ENCODE data around the gene SLC12A6. TPM values are rescaled to one million over a fixed set of nuclear protein-coding genes. Genes with fewer than 3 reads are reported as not detected.
"Not testable (repeated sequence)": the region's sequence is repeated elsewhere in the genome, so short reads cannot be mapped to it uniquely, and the experiment has no call there.

SLC12A6 gene
- polyA plus RNA-seq, 1 donor: 22.9 TPM

DNA sequence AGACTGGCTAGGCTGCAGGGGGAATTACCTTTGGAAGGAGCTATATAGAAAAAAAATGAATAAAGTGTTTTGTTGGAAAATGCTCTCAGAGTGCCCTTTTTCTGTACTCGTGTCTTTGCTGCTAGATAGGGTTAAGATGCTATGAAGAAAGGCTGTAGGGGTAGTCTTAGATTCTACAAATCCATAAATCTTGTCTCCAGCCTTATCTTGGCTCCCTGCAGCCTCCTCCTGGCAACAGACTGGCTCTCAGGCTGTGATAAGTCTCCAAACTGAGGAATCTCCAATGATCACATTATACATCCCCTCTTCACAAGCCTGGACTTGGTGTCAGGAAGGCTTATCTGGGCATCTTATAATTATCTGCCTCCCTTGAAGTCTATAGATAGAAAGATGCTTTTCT lies 20.1 kb upstream of the SLC12A6 start:
- DNase-seq: no peak

DNA sequence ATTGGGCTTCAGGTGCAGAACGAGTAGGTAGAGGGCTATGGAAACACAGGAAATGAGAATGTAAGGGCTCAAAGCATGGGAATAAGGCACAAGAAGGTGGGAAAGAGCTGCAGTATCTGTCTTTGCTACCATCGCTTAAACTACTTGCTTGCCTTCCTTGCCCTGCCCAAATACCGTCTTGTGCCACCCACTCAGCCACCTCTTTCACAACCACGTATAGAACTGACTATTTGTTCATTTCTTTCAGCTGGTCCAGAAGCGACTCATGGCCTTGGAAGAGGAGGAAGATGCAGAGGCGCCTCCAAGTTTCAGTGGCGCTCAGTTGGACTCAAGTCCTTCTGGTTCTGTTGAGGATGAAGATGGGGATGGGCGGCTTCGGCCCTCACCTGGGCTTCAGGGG lies 17.7 kb upstream of the SLC12A6 start:
- DNase-seq: no peak

DNA sequence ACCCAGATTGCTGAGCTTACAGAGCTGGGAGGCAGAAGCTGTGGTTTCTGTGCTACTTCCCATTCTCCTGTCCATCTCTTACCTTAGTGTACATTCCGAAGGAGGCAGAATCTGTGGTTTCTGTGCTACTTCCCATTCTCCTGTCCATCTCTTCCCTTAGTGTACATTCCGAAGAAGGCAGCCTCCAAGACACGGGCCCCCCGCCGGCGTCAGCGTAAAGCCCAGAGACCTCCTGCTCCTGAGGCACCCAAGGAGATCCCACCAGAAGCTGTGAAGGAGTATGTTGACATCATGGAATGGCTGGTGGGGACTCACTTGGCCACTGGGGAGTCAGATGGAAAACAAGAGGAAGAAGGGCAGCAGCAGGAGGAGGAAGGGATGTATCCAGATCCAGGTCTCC lies 16.7 kb upstream of the SLC12A6 start:
- DNase-seq: no peak

DNA sequence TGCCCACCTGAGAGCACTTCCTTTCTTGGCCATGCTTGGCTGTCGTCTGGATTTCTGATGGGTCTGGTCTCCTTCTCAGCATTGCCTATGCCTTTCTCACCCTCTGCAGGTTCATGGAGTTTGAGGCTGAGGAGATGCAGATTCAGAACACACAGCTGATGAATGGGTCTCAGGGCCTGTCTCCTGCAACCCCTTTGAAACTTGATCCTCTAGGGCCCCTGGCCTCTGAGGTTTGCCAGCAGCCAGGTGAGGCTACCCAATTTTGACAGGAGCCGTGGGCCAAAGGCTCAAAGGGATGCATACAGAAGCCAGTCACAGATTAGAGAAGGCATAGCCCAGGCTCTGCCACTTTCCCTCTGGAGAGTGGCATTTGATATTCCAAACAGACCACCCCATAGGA lies 16.0 kb upstream of the SLC12A6 start:
- DNase-seq: no peak

DNA sequence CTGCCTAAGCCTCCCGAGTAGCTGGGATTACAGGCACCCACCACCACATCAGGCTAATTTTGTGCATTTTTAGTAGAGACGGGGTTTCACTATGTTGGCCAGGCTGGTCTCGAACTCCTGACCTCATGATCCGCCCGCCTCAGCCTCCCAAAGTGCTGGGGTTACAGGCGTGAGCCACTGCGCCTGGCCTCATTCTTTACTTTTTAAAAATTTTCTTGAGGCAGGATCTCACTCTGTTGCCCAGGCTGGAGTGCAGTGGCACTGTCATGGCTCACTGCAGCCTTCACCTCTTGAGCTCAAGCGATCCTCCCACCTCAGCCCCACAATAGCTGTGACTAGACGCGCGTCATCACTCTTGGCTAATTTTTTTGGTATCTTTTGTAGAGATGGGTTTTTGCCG lies 15.4 kb upstream of the SLC12A6 start:
- not testable (repeated sequence) for DNase-seq

DNA sequence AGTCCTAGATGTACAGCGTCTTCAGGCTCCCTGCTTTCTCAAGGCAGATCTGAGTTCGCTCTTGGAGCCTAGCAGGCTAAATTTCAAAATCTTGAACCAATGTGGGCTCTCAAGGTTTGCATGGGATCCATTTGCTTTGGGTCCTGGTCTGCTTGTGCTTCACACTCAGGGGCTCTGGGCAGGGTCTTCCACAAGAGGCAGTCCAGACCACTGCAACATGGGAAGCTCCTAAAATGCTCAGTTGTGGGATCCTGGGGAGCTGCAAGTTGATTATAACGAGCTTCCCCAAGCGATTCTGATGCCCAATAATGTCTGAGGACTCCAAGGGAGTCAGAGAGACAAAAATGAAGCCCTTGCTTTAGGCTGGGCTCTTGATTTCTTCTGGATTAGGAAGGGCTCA lies 12.2 kb upstream of the SLC12A6 start:
- DNase-seq: no peak

DNA sequence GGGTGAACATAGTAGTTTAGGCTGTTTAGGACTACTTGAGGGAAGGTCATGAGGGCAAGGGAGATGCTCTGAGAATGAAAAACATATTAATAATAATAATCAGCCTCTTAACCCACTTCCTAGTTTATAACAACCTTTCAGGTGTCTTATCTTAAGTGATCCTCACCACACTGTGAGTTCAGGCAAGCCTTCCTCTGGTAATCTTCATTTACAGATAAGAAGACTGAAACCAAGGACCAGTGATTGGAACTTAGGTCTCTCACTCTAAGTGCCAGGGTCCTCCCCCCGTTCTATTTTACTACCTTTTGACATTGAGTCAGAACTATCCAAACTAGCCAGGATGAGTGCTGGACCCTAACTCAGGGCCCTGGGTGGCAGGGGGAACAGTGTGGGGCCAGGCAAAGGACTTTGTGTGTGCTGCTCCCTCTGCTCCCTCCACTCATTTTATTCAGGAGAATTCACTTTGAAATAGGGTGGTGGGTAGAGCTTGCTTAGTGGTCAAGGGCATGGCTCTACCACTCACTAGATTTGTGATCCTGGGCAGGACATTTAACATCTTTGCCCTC lies 11.2 kb upstream of the SLC12A6 start:
- no peak for DNase-seq

DNA sequence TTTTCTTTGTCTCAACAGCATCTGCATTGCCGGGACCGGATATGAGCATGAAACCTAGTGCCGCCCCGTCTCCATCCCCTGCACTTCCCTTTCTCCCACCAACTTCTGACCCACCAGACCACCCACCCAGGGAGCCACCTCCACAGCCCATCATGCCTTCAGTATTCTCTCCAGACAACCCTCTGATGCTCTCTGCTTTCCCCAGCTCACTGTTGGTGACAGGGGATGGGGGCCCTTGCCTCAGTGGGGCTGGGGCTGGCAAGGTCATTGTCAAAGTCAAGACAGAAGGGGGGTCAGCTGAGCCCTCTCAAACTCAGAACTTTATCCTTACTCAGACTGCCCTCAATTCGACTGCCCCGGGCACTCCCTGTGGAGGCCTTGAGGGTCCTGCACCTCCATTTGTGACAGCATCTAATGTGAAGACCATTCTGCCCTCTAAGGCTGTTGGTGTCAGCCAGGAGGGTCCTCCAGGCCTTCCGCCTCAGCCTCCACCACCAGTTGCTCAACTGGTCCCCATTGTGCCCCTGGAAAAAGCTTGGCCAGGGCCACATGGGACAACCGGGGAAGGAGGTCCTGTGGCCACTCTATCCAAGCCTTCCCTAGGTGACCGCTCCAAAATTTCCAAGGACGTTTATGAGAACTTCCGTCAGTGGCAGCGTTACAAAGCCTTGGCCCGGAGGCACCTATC lies 10.5 kb upstream of the SLC12A6 start:
- DNase-seq: no peak

DNA sequence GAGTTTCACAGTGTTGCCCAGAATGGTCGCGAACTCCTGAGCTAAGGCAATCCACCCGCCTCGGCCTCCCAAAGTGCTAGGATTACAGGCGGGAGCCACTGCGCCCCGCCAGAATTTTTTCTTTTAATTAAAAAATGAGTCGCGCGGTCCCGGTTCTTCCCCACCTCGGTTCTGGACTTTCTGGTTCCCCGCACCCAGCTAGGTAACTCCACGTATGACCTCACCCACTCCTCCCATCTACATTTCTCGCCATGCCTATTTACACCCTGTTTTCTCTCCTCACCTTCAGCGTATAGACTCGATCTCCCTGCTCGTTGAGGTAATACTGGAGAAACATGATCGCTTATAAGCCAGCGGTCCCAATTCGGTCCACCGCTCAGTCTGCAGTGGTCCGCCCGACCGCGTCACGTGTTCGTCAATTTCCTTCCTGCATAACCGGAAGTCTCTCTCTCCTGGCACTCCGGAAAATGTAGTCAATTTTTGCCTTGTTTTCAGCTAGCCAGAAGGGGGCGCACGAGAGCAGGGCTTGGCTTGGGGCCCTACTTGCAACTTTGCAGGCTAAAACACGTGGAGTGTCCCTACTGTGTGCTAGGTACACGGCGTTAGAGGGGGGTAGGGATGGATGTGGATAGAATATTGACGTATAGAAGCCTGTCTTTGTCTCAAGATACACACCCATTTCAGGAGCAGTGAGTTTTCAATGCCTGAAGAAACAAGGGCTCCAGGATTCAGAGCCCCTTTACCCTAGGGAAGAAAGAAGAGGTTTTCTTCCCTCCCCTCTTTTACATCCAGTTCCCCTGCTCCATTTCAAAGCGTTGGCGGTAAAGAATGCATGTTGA lies 5.4 kb upstream of the SLC12A6 start, which contains the start of the genes NOP10 and NUTM1:
TSS of gene NOP10 (minus strand) at position 400 of the 839 bp plus-strand sequence. CDS start at position 337, 63 bp downstream.
TSS of gene NUTM1 (plus strand) at position 579 of the 839 bp plus-strand sequence. CDS start 382 bp downstream, outside the sequence.
- DNase-seq: peak; percentile 92

DNA sequence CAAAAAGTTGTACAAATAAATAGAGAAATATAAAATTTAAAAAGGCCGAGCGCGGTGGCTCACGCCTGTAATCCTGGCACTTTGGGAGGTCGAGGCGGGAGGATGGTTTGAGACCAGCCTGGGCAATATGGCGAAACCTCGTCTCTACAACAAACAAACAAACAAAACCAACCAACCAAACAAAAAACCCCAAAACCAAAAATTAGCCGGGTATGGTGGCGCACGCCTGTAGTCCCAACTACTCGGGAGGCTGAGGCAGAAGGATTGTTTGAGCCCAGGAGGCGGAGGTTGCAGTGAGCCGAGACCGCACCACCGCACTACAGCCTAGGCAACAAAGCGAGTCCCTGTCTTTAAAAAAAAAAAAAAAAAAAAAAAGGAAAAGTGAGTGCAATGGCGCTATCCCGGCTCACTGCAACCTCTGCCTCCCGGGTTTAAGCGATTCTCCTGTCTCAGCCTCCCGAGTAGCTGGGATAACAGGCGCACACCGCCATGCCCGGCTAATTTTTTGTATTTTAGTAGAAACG lies 4.7 kb upstream of the SLC12A6 start:
- DNase-seq: not testable (repeated sequence)

DNA sequence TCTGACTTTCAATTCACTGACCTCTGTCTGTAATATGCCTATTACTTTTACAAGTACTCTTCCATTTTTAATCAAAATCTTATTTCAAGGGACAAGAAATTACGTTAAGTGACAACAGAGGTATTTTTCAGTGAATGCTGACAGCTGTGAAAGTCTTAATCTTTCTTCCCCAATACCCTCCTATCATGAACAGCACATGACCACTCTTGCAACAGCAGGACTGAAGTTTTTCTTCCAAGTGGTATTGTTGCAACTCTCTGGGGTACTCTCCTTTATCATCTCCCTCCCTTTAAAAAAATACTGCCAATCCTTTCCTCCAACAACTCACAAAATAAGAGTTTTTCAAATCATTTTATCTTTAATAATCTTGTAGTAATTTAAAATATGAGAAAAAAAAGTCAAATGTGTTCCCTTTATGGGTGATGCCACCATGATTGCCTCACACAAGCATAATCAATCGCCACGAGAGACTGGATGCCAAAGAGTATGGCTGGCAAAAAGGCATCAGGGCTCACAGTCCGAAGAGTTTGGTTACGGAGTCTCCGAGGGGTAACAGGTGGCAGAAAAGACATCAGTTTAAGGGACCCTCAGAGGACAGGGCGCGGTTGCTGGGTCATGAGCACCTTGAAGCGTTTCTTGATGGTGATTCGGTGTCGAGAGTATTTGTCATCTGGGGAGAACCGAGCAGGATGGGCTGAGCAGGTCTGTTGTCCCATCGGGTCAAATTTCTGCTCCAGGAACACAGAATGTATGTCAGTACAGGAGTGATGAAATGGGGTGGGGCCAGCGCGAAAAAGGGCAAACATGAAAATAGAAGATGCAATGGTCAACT lies 4.0 kb upstream of the SLC12A6 start:
- DNase-seq: no peak

DNA sequence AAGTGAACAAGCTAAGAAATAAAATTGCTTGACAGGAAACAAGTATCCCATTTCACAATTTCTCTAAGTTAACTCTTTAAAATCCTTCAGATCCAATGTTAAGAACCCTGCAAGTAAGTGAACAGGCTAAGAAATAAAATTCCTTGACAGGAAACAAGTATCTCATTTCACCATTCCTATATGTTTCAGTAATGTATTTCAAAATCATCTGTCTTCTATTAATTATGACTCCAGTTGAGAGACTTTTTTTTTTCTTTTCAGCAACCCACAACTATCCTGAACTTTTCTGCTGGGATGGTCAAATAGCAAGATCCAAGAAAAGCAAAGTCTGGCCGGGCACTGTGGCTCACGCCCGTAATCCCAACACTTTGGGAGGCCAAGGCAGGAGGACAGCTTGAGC lies 2.4 kb upstream of the SLC12A6 start:
- no peak for DNase-seq

DNA sequence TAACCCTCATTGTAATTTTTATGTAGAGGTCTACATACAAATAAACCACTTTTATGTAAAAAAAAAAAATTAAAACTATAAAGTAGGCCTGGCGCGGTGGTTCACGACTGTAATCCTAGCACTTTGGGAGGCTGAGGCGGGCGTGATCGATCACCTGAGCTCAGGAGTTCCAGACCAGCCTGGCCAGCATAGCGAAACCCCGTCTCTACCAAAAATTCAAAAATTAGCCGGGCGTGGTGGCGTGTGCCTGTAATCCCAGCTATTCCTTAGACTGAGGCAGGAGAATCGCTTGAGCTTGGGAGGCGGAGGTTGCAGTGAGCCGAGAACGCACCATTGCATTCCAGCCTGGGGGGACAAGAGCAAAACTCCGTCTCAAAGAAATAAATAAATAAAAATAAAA lies 766 bp upstream of the SLC12A6 start:
- DNase-seq: no peak

DNA sequence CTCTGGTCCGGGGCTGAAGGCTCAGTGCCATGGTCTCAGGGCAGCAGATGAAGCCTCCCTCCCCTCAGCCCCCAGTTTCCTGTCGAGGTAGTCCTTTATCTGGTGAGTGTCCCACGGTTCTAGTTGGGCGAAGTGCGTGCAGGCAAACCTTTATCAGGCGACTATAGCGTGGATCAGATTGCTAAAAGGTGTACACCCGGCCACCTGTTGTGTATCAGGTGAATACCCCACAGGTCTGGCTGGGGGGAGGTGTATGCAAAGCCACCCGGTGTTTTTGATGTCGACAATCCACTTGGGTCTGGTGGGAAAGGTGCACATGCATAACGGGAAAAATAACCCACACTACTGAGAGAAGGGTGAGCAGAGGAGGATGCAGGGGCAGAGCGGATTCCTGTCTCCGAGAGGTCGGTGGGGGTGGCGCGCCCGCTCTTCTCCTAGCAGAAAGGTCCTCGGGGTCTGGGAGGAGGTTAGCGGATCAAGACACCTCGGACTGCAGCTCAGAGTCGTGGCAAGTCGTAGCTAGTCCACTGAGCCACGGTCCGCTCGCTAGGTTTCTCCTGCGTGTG lies 507 bp downstream of the SLC12A6 start:
- no peak for DNase-seq

DNA sequence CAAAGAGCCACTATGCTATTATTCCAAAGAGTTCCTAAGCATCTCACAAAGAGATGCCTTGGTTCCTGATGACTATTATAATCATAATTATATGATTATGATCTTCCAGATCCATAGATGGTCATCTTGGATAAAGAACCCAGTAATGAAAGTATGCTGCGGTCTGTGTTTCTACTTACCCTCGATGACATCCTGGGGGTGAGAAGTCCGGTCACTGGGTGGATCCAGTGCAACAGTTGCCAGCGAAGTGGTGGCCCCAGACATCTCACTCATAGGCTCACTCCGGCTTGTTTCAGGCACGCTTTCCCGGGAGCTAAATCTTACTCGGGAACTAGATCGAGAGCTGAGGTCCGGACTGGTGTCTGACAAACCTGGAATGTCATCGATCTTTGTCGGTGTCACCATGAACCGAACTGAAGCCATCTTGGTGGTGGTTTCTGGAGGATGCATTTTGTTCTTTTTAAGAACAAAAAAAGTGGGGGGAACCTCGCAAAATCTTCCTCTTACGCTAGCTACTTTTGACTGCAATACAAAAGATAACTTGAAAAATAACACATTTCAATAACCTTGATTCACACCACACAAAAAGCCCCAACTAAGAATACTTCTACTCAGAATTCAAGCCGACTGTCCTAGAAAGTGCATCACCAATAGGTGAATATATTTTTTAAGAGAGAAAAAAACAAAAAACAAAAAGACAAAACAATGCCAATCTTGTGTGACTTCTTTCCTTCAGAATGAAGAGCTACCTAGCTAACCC lies 1.2 kb downstream of the SLC12A6 start:
- DNase-seq: no peak

DNA sequence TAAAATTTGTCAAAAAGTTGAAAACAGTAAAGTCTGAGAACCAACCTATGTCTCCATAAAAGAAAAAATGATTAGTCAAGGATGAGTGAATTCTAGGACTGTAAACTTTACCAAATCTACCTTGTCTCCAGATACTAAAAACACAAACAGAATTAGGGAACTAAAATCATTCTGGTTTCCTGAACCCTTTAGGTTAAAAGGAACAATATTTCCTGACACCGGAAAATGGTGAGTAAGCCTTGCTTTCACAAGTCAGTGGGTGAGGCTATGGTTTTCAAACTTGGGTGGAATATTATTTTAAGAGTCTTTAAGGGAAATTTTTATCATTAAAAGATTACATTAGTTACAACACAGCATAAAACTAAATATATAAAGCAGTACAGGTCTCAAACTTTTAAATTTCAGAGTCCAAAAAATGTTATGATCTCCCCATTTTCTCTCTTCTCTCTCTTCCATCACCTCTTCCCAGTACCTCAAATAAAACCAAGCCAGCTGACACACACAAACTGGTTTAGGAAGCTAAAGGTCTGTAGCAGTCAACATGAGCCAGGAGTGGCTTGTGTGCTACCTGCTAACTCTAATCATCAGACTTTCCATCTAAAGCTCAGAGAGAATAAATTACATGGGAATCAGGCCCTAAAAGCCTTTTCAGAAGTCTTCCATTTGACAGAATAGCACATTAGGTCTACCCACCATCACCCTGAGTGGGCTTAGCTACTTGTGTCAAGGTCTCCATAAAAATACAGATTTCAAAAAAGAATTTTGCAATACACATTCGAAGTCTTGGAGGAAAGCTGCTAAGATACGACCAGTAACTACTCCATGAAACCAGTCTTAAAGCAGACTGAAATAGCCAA lies 2.2 kb downstream of the SLC12A6 start:
- no peak for DNase-seq

DNA sequence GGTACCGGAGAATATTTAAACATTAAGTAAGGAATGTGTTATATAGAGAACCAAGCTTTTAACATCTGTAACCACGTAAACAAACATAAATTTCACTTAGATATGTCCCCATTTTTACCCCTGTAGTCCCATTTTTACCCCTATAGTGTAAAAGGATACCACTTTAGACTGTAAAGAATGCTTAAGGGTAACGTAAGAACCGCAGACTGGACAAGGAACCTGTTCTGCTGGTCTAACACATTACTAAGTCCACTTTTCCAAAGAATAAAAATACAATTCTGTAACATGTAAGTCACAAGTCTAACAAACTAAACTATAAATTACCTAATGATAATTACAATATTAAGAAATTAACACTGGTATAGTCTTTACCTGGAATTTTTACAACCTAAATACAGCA lies 2.9 kb downstream of the SLC12A6 start:
- no peak for DNase-seq

DNA sequence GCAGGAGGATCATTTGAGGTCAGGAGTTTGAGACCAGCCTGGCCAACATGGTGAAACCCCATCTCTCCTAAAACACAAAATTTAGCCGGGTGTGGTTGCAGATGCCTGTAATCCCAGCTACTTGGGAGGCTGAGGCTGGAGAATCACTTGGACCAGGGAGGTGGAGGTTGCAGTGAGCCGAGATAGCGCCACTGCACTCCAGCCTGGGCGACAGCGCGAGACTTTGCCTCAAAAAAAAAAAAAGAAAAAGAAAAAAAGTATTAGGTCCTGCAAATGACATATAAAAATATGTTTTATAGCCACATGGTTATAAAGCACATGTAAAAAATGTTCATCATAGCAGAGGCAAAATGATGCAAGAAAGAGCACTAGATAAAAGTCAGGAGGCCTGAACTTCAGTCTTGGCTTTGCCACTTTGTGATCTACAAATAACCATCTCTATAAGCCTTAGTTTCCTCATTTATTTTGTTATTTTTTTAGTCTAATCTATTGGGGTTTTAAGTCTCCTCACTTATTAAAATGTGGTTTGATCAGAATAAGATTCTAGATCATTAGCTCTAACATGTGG lies 4.9 kb downstream of the SLC12A6 start:
- no peak for DNase-seq

DNA sequence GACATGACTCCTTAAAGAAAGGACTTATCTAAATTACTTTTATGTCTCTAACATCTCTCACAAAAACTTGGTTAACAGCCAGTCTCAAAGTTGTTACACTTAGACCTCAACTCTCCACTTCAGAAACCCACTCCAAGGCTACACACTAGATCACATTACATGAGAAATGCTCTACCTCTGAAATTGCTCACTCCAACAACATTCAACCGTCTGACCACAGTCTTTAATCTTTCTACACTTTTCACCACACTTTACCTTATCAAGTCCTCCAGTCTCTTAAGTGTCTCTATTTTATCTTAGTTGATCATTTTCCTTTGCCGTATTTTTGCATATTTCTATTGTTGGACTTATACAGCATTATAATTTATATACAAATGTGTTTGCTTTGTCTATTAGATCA lies 5.8 kb downstream of the SLC12A6 start:
- no peak for DNase-seq

DNA sequence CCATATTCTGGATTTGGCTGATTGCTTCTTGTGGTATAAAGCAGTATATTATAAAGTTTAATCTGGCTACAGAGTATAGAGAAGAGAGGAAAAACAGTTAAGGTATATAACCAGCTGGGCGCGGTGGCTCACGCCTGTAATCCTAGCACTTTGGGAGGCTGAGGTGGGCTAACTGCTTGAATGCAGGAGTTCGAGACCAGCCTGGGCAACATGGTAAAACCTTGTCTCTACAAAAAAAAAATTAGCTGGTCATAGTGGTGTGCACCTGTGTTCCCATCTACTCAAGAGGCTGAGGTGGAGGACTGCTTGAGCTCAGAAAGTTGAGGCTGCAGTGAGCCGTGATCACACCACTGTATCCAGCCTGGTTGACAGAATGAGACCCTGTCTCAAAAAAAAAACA lies 7.3 kb downstream of the SLC12A6 start:
- no peak for DNase-seq
